ENCODE measurements around the gene SF3B1.
"Not testable (repeated sequence)": the region's sequence is repeated elsewhere in the genome, so short reads cannot be mapped to it uniquely, and the experiment has no call there.

SF3B1 gene

DNA sequence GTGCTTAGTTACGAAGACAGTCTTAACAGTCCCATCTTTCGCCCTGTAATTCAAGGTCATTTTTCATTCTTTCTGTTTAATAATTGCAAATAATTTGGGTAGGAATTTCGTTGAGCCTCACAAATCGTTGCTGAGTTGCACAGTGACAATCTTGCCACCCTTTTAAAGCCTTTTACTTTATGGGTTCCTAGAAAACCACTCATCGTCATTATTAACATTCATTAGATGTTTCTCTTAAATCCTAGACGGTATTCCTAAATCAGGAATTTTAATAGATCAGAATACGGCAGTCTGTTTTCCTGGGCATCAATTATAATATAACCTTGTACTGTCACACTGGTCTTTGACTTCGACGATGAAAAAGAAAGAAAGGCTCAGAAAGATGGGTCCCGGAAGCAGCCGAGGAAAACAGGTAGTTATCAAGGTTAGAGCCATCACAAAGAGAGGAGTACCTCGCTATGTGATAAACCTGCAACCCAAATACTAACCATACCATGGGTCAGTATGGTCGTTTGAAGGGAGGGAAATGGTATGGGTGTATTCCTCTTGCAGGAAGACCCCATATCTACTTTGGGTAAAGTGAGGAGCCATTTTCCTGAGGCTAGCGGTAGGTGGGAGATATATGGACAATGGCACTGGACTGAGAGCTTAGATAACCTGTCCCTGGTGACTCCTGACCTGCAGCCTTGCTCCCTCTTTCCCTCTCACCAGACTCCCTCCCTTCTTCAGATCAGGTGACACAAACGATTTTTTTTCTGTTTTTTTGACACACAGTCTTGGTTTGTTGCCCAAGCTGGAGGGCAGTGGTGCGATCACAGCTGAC, 981 bp upstream of the SF3B1 start:
- DNase-seq: no peak

DNA sequence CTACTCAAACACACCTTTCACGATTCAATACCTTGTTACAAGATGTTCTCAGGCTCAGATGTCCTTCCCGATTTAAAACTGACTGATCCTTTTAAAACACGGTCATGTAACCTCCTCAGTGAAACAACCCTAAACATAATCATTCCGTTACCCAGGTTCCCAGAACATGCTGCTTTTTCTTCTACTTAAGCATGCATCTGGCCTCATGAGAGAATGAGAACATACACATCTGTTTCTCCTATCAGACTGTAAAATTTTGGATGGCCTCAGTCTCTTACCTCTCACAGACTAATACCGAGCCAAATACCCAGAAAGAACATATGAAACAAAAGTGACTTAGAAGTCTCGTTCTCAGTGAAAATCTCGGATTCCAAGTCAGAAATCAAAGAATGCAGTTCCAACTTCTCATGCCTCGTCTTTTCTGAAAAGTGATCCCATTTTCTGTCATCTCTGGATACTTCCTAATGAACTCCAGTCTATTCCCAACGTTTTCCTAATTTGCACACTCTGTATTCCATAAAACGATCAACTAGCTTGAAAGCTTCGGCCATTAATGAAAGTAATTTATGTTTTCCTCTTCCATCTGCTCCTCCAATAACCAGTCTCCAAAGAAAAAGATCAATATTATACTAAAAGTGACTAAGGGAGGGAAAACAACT, 919 bp downstream of the SF3B1 start:
- no peak for DNase-seq

DNA sequence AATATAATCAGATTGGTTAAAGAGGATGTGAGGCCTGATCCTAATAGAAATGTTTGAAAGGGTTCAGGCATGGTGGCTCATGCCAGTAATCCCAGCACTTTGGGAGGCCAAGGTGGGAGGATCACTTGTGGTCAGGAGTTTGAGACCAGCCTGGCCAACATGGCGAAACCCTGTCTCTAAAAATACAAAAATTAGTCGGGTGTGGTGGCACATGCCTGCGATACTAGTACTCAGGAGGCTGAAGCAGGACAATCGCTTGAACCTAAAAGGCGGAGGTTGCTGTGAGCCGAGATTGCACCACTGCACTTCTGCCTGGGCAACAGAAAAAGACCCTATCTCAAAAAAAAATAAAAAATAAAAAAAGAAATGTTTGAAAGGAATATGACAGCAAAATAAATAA, 2.3 kb downstream of the SF3B1 start:
- DNase-seq: not testable (repeated sequence)

DNA sequence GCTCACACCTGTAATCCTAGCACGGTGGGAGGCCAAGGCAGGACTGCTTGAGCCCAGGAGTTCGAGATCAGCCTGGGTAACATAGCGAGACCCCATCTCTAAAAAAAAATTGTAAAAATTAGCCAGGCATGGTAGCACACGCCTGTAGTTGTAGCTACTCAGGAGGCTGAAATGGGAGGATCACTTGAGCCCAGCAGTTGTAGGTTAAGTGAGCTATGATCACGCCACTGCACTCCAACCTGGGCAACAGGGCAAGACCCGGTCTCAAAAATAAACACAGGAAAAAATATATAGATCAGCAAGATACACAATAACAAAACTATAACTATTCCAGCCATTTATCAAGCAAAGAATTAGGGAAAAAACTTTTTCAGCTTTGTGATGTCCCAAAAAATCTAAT, 3.0 kb downstream of the SF3B1 start:
- DNase-seq: no peak

DNA sequence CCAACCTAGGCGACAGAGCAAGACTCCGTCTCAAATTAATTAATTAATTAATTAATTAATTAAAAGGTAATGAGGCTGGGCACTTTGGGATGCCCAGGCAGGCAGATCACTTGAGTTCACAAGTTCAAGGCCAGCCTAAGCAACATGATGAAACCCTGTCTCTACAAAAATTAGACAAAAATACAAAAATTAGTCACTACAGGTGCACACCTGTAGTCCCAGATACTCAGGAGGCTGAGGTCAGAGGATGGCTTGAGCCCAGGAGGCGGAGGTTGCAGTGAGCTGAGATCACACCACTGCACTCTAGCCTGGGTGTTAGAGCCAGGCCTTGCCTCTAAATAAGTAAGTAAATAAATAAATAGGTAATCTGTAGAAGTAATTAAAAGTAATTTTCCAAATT, 6.8 kb downstream of the SF3B1 start:
- DNase-seq: no peak

DNA sequence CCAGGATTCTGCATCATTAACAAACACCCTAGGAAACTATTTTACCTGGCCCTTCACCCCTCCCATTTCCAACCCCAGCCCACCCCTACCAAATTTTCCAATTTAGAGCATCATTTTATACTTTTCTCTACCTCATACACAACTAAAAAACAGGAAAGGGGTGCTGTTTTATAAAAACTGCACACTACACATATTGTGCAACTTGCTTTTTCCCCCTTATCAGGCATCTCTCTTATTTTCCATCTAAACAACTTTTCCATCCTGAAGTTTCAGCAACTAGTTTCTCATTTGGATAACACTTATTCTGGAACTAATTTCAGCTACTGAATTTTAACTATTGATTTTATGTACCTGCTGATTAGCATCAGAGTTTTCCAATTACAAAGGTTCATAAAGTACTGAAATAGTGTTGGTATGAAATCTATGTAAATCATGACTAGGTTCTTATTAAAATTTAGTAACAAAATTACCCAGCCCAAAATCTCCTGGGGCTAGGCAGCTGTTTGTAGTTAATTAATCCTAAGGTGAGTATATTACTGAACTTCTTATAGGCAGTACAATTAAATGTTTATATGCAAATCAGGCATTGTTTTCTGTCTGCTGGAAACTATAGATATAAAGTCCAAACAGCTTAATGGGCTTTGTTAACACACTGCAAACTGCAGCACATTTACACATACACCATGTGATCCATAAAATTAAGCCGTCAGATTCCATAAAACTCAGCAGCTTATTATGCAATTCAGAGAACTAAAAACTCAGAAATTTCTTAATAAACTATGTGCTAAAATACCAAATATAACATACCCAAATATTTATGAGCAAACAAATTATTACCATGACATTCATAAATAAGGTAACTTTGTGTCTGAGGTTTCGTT, 7.9 kb downstream of the SF3B1 start:
- DNase-seq: no peak

DNA sequence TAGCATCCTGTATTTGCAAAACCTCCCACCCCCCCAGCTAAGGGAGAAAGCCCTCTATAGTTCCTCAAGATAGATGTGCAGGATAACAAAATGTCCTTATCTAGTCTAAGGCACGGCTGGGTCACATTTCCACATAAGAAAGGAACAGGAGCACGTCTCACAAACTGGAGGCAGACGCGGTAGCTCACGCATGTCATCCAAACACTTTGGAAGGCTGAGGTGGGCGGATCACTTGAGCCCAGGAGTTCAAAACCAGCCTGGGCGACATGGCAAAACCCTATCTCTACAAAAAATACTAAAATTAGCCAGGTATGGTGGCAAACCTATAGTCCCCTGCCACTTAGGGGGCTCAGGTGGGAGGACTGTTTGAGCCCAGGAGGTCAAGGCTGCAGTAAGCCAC, 9.3 kb downstream of the SF3B1 start:
- no peak for DNase-seq

DNA sequence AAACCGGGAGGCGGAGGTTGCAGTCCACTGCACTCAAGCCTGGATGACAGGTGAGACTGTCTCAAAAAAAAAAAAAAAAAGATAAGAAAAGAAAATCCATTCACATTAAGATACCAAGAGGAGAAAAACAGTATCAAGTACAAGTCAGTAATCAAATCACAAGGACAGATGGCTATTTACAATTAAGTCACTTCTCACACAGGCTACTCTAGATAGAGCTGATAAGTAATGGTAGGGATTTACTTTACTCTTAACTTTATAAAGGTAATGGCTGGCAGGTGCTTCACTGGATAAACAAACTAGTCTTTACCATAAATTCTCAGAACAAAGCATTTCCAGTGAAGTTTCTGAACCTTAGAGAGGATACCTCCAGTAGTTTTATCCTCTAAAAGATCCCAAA, 11.5 kb downstream of the SF3B1 start:
- DNase-seq: no peak

DNA sequence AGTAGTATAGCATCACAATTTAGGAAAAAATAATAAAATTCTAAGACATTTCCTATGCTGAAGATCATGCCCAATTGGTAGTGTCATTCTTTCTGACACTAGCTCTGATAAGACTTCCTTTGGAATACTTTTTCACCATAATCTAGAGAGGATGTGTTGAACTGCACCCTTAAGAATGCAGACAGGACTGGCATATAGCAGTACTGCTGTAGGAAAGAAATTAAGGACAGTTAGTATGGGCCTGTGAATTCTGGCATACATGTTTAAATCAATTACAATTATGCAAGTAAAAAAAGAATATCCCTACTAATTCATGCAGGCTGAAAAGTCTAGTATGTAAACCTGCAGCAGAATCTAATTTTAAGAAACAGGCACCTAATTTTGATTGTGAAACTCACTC, 15.4 kb downstream of the SF3B1 start:
- DNase-seq: no peak

DNA sequence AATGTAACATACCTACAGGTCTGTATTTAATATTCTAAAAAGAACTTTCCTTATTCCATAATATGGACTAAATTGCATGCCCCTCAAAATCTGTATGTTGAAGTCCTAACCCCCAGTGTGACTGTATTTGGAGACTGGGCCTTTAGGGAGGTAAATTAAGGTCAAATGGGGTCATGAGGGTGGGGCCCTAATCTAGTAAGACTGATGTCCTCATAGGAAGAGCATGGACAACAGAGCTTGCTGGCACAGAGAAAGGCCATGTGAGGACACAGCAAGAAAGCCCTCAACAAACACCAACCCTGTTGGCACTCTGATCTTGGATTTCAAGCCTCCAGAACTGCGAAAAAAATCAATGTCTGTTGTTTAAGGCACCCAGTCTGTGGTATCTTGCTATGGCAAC, 18.6 kb downstream of the SF3B1 start:
- no peak for DNase-seq

DNA sequence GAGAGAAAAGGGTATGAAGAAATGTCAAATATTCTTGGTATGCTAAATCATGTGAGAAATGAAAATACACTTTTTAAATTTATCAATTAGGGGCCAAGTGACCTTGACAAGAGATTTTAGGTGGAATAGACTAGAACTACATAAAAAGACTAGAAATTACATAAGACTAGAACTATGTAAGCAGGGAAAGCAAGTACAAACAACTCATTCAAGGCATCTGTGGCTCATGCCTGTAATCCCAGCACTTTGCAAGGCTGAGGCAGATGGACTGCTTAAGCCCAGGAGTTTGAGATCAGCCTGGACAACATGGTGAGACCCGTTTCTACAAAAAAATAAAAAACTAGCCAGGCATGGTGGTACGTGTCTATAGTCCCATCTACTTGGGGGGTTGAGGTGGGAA, 20.3 kb downstream of the SF3B1 start:
- no peak for DNase-seq

DNA sequence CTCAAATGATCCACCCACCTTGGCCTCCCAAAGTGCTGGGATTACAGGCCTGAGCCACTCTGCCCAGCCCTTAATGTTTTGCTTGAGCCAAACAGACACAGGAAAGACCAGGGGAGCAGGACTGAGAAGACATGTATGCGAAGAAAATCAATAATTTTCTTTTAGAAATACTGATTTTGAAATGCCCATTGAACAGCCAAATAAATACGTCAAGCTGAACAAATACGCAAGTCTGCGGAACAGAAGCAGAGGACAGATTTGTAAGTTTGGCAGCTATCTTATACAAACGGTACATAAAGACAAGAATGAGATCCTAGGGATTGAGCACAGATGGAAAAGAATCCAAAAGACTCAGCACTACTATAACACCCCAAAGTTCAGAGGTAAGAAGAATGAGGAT, 20.8 kb downstream of the SF3B1 start:
- DNase-seq: no peak

DNA sequence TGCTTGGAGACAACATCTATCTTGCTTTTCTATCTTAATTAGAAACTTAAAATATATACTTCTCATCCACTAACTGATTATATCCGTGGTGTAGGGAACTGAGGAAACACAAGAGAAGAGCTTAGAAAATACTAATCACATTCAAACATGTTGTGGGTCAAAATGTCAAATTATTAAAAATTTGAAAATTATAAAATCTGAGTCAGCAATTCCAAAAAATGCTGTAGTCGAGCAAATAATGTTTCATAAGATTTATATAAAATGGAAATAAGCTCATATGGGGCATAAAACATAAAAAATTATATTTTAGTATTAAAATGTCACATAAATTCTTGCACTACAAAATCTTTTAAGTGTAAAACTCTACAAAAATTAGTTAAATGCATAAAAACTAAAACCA, 29.2 kb downstream of the SF3B1 start:
- DNase-seq: no peak

DNA sequence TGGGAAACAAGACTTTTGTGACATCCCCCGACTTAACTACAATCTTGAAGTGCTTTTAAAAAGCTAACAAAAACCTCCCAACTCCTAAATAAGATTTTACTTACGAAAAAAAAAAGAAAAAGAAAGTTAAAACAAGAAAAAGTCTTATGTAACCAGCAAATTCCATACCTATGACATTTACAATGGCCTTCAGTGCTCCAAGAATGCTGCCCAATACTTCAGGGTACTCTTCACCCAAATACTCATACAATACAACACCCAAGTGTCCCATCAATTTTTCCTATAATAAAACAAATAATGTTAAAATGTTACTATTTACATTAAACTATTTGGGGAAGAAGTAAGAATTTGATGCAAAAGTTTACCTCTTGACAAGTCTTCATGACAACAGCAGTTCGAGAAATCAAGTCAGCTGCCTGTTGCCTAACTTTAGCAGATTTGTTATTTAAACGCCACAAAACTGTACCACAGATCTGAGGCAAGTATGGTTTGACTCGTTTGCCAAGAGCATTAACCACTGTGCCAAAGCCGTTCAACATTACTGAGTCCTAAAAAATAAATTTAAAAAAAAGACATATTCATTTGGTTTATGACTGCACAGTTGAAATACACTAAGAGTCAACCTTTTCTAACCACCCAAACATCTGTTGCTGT, 34.8 kb downstream of the SF3B1 start:
- DNase-seq: no peak

DNA sequence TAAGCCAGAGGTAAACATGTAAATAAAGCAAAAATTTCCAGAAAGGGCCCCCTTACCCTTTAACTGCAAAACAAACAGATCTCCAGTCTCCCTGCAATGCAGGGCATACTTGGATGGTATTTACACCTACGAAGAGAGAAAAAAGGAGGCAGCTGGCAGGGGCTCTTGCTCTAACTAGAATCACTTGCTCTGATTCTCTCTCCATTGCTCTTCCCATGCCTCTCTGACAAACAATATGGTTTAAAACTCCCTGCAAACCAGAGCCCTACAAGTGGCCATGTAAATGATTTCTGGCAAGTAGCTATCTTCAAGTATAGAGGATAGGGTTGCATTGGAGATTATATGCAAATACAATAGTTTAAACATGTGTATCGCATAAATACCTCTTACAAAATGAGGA, 35.9 kb downstream of the SF3B1 start:
- no peak for DNase-seq

DNA sequence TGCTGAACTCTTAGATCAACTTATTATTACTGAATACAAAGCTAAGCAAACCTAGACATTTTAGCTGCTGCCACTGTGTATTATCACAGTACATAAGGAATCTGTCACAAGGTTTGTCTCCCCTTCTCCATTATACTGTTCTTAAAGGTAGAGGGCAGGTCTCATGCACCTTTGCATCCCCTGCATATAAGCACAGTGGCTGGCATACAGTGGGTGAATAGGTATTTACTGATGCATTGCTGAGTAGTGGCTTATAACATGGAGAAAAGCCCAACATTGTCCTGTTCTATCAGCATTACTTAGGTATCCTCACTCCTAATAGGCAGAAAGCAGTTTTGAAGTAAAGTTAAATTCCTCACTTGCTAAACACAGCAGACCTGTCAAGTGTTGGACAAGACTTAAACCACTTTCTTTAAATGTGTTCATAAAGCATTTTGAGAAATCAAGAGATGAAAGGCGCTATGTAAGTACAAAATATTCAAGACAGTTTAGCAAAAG, 43.6 kb downstream of the SF3B1 start:
- DNase-seq: no peak

DNA sequence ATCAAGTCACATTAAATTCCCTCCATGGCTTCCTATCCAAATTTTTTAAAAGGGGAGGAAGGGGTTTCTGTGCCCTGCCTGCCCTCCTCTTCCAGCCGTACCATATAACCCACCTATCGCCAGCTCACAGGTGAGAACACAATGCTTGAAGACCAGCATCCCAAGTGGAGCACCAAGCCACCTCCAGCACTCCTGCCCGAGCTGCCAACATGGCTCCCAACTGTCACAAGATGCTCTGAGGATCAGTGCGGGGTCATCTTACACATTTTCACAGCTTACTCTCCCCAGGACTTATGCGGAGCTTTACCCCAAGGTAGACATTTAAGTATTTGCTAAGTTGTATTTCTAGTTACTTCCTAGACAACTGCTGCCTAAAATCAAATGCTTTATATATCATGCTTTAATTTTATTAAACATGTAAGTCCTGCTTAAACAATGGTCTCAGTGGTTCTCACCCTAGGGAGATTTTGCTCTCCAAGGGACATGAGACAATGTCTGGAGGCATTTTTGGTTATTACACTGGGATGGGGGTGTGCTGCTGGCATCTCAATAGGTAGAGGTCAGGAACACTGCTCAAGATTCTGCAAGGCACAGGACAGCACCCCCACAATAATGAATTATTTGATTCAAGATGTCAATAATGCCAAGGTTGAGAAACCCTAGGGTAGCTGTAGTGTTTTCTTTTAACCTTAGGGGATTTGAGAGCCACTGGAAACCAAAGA, 45.8 kb downstream of the SF3B1 start:
- DNase-seq: no peak

DNA sequence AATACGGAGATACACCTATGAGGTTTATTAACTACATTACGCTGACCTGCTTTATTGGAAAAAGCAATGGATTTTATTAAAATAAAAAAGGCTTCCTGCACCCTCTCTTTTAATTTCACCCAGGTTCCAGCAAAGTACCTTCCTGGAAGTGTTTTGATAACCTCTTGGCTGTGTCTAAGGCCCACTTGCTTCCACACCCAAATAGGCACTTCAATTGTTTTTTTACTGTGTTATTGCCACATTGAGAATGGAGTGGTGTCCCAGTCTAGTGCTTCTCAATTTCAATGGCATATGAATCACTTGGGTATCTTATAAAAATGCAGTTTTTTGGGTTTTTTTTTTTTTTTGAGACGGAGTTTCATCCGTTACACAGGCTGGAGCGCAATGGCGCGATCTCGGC, 47.6 kb downstream of the SF3B1 start:
- DNase-seq: no peak

DNA sequence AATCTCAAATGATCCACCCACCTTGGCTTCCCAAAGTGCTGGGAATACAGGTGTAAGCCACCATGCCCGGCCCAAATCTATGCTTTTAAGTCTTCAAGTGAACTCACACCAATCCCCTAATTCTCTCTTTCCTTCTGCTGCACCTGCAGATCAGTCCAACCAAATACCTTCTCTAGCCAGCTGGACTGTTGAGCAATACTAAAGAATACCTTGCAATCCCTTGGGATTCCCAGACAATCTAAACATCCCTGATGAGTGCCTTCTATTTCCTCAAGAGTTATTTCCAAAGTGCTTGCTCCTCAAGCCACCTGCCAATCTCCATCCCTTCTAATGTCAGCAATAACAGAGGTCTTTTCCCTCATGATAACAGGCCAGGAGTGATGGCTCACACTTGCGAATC, 48.6 kb downstream of the SF3B1 start:
- no peak for DNase-seq

DNA sequence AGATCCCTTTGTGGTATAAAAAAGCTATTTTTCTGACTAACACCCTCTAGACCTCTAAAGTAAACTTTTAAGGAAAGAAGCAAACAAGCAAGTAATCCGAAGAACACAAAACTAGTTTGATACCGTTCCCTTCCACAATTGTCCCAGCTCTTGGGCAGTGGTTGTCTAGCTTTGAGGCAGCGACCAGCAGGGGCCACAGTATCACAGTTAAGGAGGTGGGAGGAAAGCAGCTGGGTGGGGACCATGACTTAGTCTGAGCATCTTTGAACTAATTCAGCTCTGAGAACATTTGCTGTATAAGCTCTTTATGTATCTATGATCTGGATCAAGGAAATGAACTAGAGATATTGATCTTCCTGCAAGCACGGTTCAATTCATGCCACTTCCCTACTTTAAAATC, 51.0 kb downstream of the SF3B1 start:
- no peak for DNase-seq

DNA sequence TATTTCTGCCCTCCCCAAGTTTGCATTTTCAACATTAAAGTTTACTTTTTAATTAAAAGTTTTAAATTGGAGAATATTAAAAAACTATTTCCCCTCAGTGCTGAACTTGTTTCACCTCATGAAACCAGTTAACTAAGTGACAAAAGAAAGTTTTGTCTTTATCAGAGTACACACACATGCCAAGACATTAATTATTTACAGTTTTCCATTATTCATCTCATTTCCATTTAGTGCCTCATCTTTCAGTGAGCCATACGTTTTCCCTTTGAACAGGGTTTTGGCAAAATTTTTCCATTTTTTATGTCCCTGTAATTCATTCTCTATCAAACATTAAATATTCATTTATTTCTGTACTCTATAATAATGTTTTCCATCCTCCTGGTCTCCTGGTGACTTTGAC, 53.2 kb downstream of the SF3B1 start:
- no peak for DNase-seq

DNA sequence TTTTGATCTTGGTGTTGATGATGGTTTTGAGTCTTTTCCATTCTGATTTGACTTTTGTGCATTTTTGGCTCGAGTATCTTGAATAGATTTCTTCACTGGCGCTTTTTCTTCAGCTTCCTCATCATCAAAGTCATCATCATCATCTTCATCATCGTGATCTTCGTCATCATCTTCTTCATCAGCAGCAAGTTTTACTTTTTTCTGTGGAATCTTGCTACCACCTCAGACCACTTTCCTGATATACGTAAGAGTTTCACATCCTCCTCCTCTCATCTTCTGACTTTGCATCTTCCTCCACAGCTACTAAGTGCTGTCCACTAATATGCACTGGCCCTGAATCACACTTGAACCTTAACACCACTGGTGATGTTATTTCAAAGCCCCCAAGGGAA, 54.9 kb downstream of the SF3B1 start:
- not testable (repeated sequence) for DNase-seq
